HepG2 (cell line): ENCODE results near the gene CPNE2. TPM values are rescaled to one million over a fixed set of nuclear protein-coding genes. Genes with fewer than 3 reads are reported as not detected.

Experiments used
- AKAP8 ChIP-seq: sonication (generic); formaldehyde crosslinking; IDR thresholded peaks from 2 replicates; pipeline ENCODE4 v1.5.1; 2020; ENCODE audit warnings: mild to moderate bottlenecking, missing genetic modification reagents
- CCDC6 ChIP-seq: sonication (generic); formaldehyde crosslinking; IDR thresholded peaks from 2 replicates; pipeline ENCODE4 v1.8.1; 2022; ENCODE audit warnings: mild to moderate bottlenecking, missing genetic modification reagents, moderate library complexity
- CTCF ChIP-seq: sonication (generic); formaldehyde crosslinking; IDR thresholded peaks from 2 replicates; pipeline ENCODE4 v1.5.0; 2020; ENCODE audit warnings: mild to moderate bottlenecking, missing genetic modification reagents, moderate library complexity
- FOXO1 ChIP-seq: sonication (generic); formaldehyde crosslinking; IDR thresholded peaks from 2 replicates; pipeline ENCODE4 v1.4.0; 2020; ENCODE audit warnings: missing genetic modification reagents
- HNRNPL ChIP-seq: fragments of 200-400 bp; formaldehyde crosslinking; IDR thresholded peaks from 2 replicates; pipeline ENCODE4 v1.6.1; 2017; ENCODE audit warnings: mild to moderate bottlenecking, low read depth, low read length
- KAT8 ChIP-seq: IDR thresholded peaks from 2 replicates; pipeline ENCODE4 v1.6.1; 2016; ENCODE audit warnings: missing genetic modification reagents, missing compliant biosample characterization
- MED1 ChIP-seq: sonication (generic); formaldehyde crosslinking; IDR thresholded peaks from 2 replicates; pipeline ENCODE4 v1.4.0; 2020; ENCODE audit warnings: missing genetic modification reagents
- NFAT5 ChIP-seq: sonication (generic); formaldehyde crosslinking; IDR thresholded peaks from 2 replicates; pipeline ENCODE4 v1.4.0; 2020; ENCODE audit warnings: missing genetic modification reagents
- SSRP1 ChIP-seq: IDR thresholded peaks from 2 replicates; pipeline ENCODE4 v1.6.1; 2016; ENCODE audit warnings: control low read depth
- YEATS2 ChIP-seq: sonication (generic); formaldehyde crosslinking; IDR thresholded peaks from 2 replicates; pipeline ENCODE4 v1.4.0; 2020; ENCODE audit warnings: missing genetic modification reagents, borderline replicate concordance
- ZFP1 ChIP-seq: IDR thresholded peaks from 2 replicates; pipeline ENCODE4 v1.6.1; 2016
- ZNF317 ChIP-seq: sonication (generic); formaldehyde crosslinking; IDR thresholded peaks from 2 replicates; pipeline ENCODE4 v1.5.0; 2020; ENCODE audit warnings: mild to moderate bottlenecking, missing genetic modification reagents
- ZNF326 ChIP-seq: sonication (generic); formaldehyde crosslinking; IDR thresholded peaks from 2 replicates; pipeline ENCODE4 v1.4.0; 2020; ENCODE audit warnings: missing genetic modification reagents, borderline replicate concordance
- ZNF430 ChIP-seq: sonication (generic); formaldehyde crosslinking; IDR thresholded peaks from 2 replicates; pipeline ENCODE4 v1.9.0; 2021; ENCODE audit warnings: mild to moderate bottlenecking, missing genetic modification reagents
- ZNF543 ChIP-seq: sonication (generic); formaldehyde crosslinking; IDR thresholded peaks from 2 replicates; pipeline ENCODE4 v1.4.0; 2020; ENCODE audit warnings: mild to moderate bottlenecking, missing genetic modification reagents
- ZNF597 ChIP-seq: sonication (generic); formaldehyde crosslinking; IDR thresholded peaks from 2 replicates; pipeline ENCODE4 v1.5.0; 2020; ENCODE audit warnings: missing genetic modification reagents
- ZSCAN21 ChIP-seq: sonication (generic); formaldehyde crosslinking; IDR thresholded peaks from 2 replicates; pipeline ENCODE4 v1.8.0; 2022; ENCODE audit warnings: mild to moderate bottlenecking, missing genetic modification reagents, moderate library complexity, borderline replicate concordance
- polyA plus RNA-seq, 8 experiments: library from polyadenylated mRNA; depleted of rRNA in 3 of 8; stranded (reverse) in 7 of 8; unstranded in 1 of 8; fragments of >200 nt; fragmentation: Illumina TruSeq in 4 of 8; extraction: Trizol in 4 of 8; gene quantifications; 2 replicates each; pipeline versions ENCODE4 v1.2.1 to v1.2.3, GENCODE V29; 2011 to 2016; ENCODE audit warnings: low read depth in 4 of 8, missing spikeins in 1 of 8, mixed read lengths in 1 of 8; ENCODE audit not compliant: insufficient read depth in 1 of 8
- total RNA-seq, 5 experiments: library from RNA; depleted of rRNA; stranded (reverse); fragments of >200 nt; fragmentation: Illumina TruSeq; extraction: Trizol; gene quantifications; 2 replicates each; pipeline ENCODE4 v1.2.3, GENCODE V29; 2016; ENCODE audit warnings: low read depth in 1 of 5
- TF ChIP-seq, protein P1 (sequence below): sonication (generic); formaldehyde crosslinking; IDR thresholded peaks from 2 replicates; pipeline ENCODE4 v1.4.0; 2020; ENCODE audit warnings: missing genetic modification reagents
- TF ChIP-seq, protein P2 (sequence below): IDR thresholded peaks from 2 replicates; pipeline ENCODE4 v1.6.1; 2018; ENCODE audit warnings: missing genetic modification reagents

Gene CPNE2
- total and polyA plus RNA-seq, 2 of the 13 experiments (the other 11 are each of a cell fraction or from before 2014, with no cell fraction given): 10.6 to 23.3 TPM

DNA sequence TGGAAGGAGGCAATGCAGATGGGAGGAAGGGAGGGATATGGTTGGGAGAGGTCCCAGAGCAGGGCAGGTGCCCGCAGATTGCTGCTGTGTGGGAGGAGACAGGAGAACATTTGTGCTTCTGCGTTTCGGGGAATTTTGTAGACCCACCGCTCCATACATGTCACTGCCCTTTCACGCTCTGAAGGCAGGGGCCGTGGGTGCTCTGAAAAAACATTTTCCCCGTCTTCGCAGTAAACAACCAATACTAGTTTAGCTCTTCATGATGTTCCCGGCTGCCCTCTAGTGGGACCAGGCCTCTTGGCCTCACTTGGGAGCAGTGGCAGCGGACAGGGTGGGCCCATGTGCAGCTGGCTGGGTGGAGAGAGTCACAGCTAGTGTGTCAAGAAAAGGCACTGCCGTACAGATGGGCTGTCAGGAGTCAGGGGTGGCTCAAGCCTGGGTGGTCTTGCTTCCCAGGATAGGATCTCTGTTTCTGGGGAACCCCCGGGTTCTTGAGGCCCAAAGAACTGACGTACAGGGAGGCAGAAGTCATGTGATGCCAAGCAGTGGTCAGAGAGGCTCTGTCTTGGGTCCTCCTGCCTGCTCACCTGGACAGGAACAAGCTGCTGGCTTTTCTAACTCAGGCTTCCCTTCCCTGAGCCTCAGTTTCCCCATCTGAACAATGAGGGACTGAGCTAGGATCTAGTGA is 46.5 kb upstream of the CPNE2 start (continued):
- no peak for TF ChIP-seq NFAT5 (CRISPR knock-in tag)
- peak; percentile 95 for TF ChIP-seq CTCF (CRISPR knock-in tag)
- TF ChIP-seq ZNF543 (CRISPR knock-in tag): 0 out of 2 replicates have a peak, but pooled peaks have one; percentile 63
- TF ChIP-seq CCDC6 (CRISPR knock-in tag): no peak
- TF ChIP-seq ZSCAN21 (CRISPR knock-in tag): peak; percentile 50; the same call in 1 of the 2 replicates
- peak; percentile 56; the same call in 1 of the 2 replicates for TF ChIP-seq KAT8 (CRISPR knock-in tag)
- TF ChIP-seq ZNF317 (CRISPR knock-in tag): no peak
- TF ChIP-seq ZNF326 (CRISPR knock-in tag): no peak
- no peak for TF ChIP-seq ZNF597 (CRISPR knock-in tag)
- TF ChIP-seq ZNF430: 0 out of 2 replicates have a peak, but pooled peaks have one; percentile 61
- no peak for TF ChIP-seq AKAP8 (CRISPR knock-in tag)
- peak; percentile 91 for TF ChIP-seq FOXO1 (CRISPR knock-in tag)
- TF ChIP-seq HNRNPL: 0 out of 2 replicates have a peak, but pooled peaks have one; percentile 29
- TF ChIP-seq, protein P1, sequence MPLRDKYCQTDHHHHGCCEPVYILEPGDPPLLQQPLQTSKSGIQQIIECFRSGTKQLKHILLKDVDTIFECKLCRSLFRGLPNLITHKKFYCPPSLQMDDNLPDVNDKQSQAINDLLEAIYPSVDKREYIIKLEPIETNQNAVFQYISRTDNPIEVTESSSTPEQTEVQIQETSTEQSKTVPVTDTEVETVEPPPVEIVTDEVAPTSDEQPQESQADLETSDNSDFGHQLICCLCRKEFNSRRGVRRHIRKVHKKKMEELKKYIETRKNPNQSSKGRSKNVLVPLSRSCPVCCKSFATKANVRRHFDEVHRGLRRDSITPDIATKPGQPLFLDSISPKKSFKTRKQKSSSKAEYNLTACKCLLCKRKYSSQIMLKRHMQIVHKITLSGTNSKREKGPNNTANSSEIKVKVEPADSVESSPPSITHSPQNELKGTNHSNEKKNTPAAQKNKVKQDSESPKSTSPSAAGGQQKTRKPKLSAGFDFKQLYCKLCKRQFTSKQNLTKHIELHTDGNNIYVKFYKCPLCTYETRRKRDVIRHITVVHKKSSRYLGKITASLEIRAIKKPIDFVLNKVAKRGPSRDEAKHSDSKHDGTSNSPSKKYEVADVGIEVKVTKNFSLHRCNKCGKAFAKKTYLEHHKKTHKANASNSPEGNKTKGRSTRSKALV (CRISPR knock-in tag): no peak
- TF ChIP-seq YEATS2 (CRISPR knock-in tag): 0 out of 2 replicates have a peak, but pooled peaks have one; percentile 27
- no peak for TF ChIP-seq SSRP1 (CRISPR knock-in tag)
- no peak for TF ChIP-seq ZFP1 (CRISPR knock-in tag)
- TF ChIP-seq, protein P2, sequence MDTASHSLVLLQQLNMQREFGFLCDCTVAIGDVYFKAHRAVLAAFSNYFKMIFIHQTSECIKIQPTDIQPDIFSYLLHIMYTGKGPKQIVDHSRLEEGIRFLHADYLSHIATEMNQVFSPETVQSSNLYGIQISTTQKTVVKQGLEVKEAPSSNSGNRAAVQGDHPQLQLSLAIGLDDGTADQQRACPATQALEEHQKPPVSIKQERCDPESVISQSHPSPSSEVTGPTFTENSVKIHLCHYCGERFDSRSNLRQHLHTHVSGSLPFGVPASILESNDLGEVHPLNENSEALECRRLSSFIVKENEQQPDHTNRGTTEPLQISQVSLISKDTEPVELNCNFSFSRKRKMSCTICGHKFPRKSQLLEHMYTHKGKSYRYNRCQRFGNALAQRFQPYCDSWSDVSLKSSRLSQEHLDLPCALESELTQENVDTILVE (CRISPR knock-in tag): 0 out of 2 replicates have a peak, but pooled peaks have one; percentile 22
- peak; percentile 49; the same call in 1 of the 2 replicates for TF ChIP-seq MED1 (CRISPR knock-in tag)
